ENCODE data around the gene GBA3. TPM values are rescaled to one million over a fixed set of nuclear protein-coding genes. Genes with fewer than 3 reads are reported as not detected.

Gene GBA3
- total RNA-seq, 4 donors from 2014 or later: 0.47 TPM; not detected in 3

DNA sequence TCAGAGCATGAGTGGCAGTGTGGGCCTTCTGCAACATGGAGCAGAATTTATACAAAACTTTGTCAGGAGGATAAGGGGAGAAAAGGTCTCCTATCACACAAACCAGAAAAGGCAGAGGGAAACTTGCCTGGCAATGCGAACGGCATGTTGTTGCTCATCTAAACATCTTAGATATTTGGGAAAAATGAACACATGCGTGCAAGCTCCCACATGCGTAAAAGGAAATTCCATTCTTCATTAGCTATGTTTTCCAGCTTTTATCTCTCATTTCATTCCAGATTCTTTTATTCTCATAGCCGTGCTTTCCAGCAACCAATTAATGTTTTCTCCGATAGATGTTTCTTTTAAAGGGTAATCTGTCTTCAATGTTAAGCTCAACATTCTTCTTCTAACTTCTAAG is 31.3 kb upstream of the GBA3 start:
- Histone ChIP-seq H3K4me3 (no peak overlapping the region), H3K9me3 (no peaks in the 10 kb centered on the region), H3K27ac (no peak overlapping the region), H3K36me3 (no peaks in the 10 kb centered on the region), H3K4me1 (no peaks in the 10 kb centered on the region), H3K27me3 (no peaks in the 10 kb centered on the region)
- TF ChIP-seq EP300 (IDR thresholded peaks at IDR 0.05) (no peak), POLR2A (IDR thresholded peaks at IDR 0.05) (no peak), POLR2AphosphoS5 (IDR thresholded peaks at IDR 0.05) (no peak)
- TF ChIP-seq, protein P1, sequence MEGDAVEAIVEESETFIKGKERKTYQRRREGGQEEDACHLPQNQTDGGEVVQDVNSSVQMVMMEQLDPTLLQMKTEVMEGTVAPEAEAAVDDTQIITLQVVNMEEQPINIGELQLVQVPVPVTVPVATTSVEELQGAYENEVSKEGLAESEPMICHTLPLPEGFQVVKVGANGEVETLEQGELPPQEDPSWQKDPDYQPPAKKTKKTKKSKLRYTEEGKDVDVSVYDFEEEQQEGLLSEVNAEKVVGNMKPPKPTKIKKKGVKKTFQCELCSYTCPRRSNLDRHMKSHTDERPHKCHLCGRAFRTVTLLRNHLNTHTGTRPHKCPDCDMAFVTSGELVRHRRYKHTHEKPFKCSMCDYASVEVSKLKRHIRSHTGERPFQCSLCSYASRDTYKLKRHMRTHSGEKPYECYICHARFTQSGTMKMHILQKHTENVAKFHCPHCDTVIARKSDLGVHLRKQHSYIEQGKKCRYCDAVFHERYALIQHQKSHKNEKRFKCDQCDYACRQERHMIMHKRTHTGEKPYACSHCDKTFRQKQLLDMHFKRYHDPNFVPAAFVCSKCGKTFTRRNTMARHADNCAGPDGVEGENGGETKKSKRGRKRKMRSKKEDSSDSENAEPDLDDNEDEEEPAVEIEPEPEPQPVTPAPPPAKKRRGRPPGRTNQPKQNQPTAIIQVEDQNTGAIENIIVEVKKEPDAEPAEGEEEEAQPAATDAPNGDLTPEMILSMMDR (IDR thresholded peaks at IDR 0.05): no peak
- DNase-seq (ENCODE audit: low spot score in 2 of 2): no peak
- 47% methylated on average over 6 of the region's 6 CpGs for WGBS

DNA sequence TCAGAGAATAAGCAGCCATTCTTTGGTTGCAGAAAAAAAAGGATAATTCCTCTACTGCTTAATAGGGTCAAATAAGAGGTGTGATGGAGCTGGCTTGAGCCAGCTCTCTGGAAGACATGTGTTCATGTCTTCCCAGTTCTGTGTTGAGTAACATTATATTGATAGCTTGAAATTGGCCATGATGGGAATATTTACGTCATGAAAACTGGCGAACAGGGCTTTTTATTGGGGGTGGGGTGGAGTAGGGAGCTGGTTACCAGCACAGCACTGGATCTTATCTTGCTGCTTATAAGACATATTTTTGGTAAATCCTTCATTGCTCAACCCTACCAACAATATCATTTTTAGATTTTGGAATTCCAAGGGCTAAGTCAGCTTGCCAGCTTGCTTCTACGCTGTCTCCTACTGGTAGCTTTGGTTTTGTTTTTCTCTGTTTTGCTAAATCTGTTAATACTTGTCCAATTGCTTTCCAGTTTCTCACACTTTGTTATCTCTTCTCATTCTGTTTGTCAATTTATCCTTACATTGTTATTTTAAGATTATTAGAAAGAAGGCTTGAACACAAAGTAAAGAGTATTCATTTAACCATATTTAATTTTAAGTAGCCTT is 25.3 kb upstream of the GBA3 start:
- TF ChIP-seq, protein P1 (IDR thresholded peaks at IDR 0.05): no peak
- no peak for TF ChIP-seq POLR2A (IDR thresholded peaks at IDR 0.05)
- TF ChIP-seq EP300 (IDR thresholded peaks at IDR 0.05): no peak
- TF ChIP-seq POLR2AphosphoS5 (IDR thresholded peaks at IDR 0.05): no peak
- no peaks in the 10 kb centered on the region for H3K4me1 ChIP-seq
- 68% methylated on average over 3 of the region's 3 CpGs for WGBS
- no peak overlapping the region for H3K27ac ChIP-seq
- H3K27me3 ChIP-seq: no peaks in the 10 kb centered on the region
- no peaks in the 10 kb centered on the region for H3K36me3 ChIP-seq
- no peaks in the 10 kb centered on the region for H3K9me3 ChIP-seq
- DNase-seq (ENCODE audit: low spot score in 2 of 2): no peak
- H3K4me3 ChIP-seq: no peak overlapping the region

DNA sequence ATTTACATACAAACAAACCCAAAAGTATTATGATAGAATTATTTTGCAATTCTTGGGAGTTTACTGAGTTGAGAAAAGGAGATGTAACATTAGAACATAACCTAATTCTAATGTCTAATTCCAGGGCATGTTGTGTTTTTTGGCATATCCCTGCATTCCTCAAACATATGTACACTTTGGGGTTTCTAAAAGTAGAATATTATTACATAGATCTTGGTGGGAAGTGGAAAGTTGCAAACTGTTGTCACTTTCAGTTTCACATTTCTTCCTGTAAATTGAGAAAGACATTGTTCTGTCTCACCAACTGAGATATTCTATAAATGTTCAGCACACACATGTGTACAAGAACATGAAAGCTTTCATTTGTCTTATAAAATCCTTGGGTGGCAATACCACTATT is 24.4 kb upstream of the GBA3 start:
- no peak for DNase-seq (ENCODE audit: low spot score in 2 of 2)
- Histone ChIP-seq H3K36me3 (no peaks in the 10 kb centered on the region), H3K27ac (no peak overlapping the region), H3K27me3 (no peaks in the 10 kb centered on the region), H3K4me1 (no peaks in the 10 kb centered on the region), H3K9me3 (no peaks in the 10 kb centered on the region), H3K4me3 (no peak overlapping the region)
- TF ChIP-seq POLR2AphosphoS5 (IDR thresholded peaks at IDR 0.05) (no peak), EP300 (IDR thresholded peaks at IDR 0.05) (no peak), POLR2A (IDR thresholded peaks at IDR 0.05) (no peak)
- TF ChIP-seq, protein P1 (IDR thresholded peaks at IDR 0.05): no peak

DNA sequence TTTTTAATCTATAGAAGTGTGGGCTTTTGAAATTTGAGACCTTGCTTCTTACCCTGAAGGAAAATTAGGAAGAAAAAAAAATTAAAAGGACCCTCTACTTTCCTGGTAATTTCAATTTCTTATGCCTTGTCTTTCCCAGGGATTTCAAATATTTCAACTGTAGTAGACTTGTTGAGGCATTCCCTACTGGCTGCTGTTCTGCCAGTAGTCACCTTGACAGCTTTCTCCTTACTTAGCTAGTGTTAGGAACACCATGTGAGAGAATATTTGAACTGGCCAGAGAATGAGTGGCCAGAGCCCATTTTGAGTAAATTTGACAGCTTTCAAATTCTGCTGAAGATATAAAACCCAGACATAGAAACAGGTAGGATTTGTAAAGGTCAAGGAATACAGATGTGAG is 24.0 kb upstream of the GBA3 start:
- Histone ChIP-seq H3K4me1 (no peaks in the 10 kb centered on the region), H3K36me3 (no peaks in the 10 kb centered on the region), H3K27me3 (no peaks in the 10 kb centered on the region), H3K4me3 (no peak overlapping the region), H3K27ac (no peak overlapping the region), H3K9me3 (no peaks in the 10 kb centered on the region)
- TF ChIP-seq POLR2A (IDR thresholded peaks at IDR 0.05) (no peak), POLR2AphosphoS5 (IDR thresholded peaks at IDR 0.05) (no peak), EP300 (IDR thresholded peaks at IDR 0.05) (no peak)
- TF ChIP-seq, protein P1 (IDR thresholded peaks at IDR 0.05): no peak
- no peak for DNase-seq (ENCODE audit: low spot score in 2 of 2)

DNA sequence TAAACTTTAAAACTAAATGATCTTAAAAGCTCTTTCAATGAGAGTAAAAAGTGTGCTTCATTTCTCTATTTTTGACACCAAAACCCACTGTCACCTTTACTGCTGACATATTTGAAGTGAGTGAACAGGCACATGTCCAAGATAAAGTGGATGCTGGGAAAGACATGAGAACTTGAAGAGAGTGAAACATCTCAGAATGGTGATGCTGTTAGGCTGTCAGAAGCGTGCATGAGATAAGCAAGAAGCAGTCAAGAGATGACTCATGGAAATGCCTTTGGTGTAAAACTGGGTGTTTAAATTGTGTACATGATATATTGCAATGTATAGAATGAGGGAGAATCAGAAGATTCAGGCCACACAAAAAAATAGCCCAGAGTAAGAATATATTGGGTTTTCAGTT is 21.8 kb upstream of the GBA3 start:
- 87% methylated on average over 1 of the region's 1 CpG for WGBS
- no peak overlapping the region for H3K4me3 ChIP-seq
- H3K27me3 ChIP-seq: no peaks in the 10 kb centered on the region
- no peaks in the 10 kb centered on the region for H3K36me3 ChIP-seq
- TF ChIP-seq, protein P1 (IDR thresholded peaks at IDR 0.05): no peak
- TF ChIP-seq POLR2AphosphoS5 (IDR thresholded peaks at IDR 0.05) (no peak), EP300 (IDR thresholded peaks at IDR 0.05) (no peak), POLR2A (IDR thresholded peaks at IDR 0.05) (no peak)
- no peaks in the 10 kb centered on the region for H3K9me3 ChIP-seq
- no peak overlapping the region for H3K27ac ChIP-seq
- H3K4me1 ChIP-seq: no peaks in the 10 kb centered on the region
- DNase-seq (ENCODE audit: low spot score in 2 of 2): no peak
